ENCODE data around the gene RPL13A.

Gene RPL13A

GRCh38 chr19:49520705-49521319 is 33.4 kb downstream of the RPL13A start:
- H3K9ac ChIP-seq (ENCODE audit: low read depth, low read length) = no peak overlapping the region
- H3K9me3 ChIP-seq (ENCODE audit: insufficient read depth, low read depth, low read length) = no peaks in the 10 kb centered on the region
- no peak overlapping the region for H3K27ac ChIP-seq (ENCODE audit: low read length)
- no peaks in the 10 kb centered on the region for H3K4me1 ChIP-seq (ENCODE audit: insufficient read depth, low read length)
- peaks cover 15% of the 10 kb centered on the region for H3K36me3 ChIP-seq (ENCODE audit: insufficient read depth, low read depth, low read length)
- H3K27me3 ChIP-seq (ENCODE audit: insufficient read depth, low read length) = no peaks in the 10 kb centered on the region
- H3K4me3 ChIP-seq (ENCODE audit: low read length) = no peak overlapping the region

GRCh38 chr19:49524812-49525455 is 37.5 kb downstream of the RPL13A start:
- no peak overlapping the region for H3K4me3 ChIP-seq (ENCODE audit: low read length)
- H3K36me3 ChIP-seq (ENCODE audit: insufficient read depth, low read depth, low read length) = peaks cover 19% of the 10 kb centered on the region
- H3K4me1 ChIP-seq (ENCODE audit: insufficient read depth, low read length) = no peaks in the 10 kb centered on the region
- H3K27ac ChIP-seq (ENCODE audit: low read length) = no peak overlapping the region
- H3K27me3 ChIP-seq (ENCODE audit: insufficient read depth, low read length) = peaks cover 7% of the 10 kb centered on the region; the same call in 1 of the 2 replicates
- no peak overlapping the region for H3K9ac ChIP-seq (ENCODE audit: low read depth, low read length)
- no peaks in the 10 kb centered on the region for H3K9me3 ChIP-seq (ENCODE audit: insufficient read depth, low read depth, low read length)

- H3K27me3 ChIP-seq (ENCODE audit: insufficient read depth, low read length) = peaks cover 7% of the 10 kb centered on the region; the same call in 1 of the 2 replicates
- H3K9ac ChIP-seq (ENCODE audit: low read depth, low read length) = peak overlapping the region; percentile 57; the same call in 1 of the 2 replicates
- H3K9me3 ChIP-seq (ENCODE audit: insufficient read depth, low read depth, low read length) = no peaks in the 10 kb centered on the region
- no peak overlapping the region for H3K27ac ChIP-seq (ENCODE audit: low read length)
- peak overlapping the region; percentile 68 for H3K4me3 ChIP-seq (ENCODE audit: low read length)
- H3K36me3 ChIP-seq (ENCODE audit: insufficient read depth, low read depth, low read length) = 0 out of 2 replicates have a peak, but pooled peaks cover 10% of the 10 kb centered on the region
- H3K4me1 ChIP-seq (ENCODE audit: insufficient read depth, low read length) = no peaks in the 10 kb centered on the region
Observed at GRCh38 chr19:49528211-49528771, 40.9 kb downstream of the RPL13A start.

- no peaks in the 10 kb centered on the region for H3K9me3 ChIP-seq (ENCODE audit: insufficient read depth, low read depth, low read length)
- H3K27ac ChIP-seq (ENCODE audit: low read length) = no peak overlapping the region
- H3K4me3 ChIP-seq (ENCODE audit: low read length) = no peak overlapping the region
- no peak overlapping the region for H3K9ac ChIP-seq (ENCODE audit: low read depth, low read length)
- H3K4me1 ChIP-seq (ENCODE audit: insufficient read depth, low read length) = no peaks in the 10 kb centered on the region
- 0 out of 2 replicates have a peak, but pooled peaks cover 5% of the 10 kb centered on the region for H3K36me3 ChIP-seq (ENCODE audit: insufficient read depth, low read depth, low read length)
- peaks cover 17% of the 10 kb centered on the region for H3K27me3 ChIP-seq (ENCODE audit: insufficient read depth, low read length)
Observed at GRCh38 chr19:49530708-49531107, 43.3 kb downstream of the RPL13A start.

- no peak overlapping the region for H3K9ac ChIP-seq (ENCODE audit: low read depth, low read length)
- H3K27me3 ChIP-seq (ENCODE audit: insufficient read depth, low read length) = peaks cover 10% of the 10 kb centered on the region
- H3K36me3 ChIP-seq (ENCODE audit: insufficient read depth, low read depth, low read length) = no peaks in the 10 kb centered on the region
- H3K4me3 ChIP-seq (ENCODE audit: low read length) = peak overlapping the region; percentile 79
- no peaks in the 10 kb centered on the region for H3K4me1 ChIP-seq (ENCODE audit: insufficient read depth, low read length)
- H3K9me3 ChIP-seq (ENCODE audit: insufficient read depth, low read depth, low read length) = no peaks in the 10 kb centered on the region
- no peak overlapping the region for H3K27ac ChIP-seq (ENCODE audit: low read length)
Observed at GRCh38 chr19:49533551-49534488, 46.4 kb downstream of the RPL13A start.

- peak overlapping the region; percentile 79 for H3K4me3 ChIP-seq (ENCODE audit: low read length)
- H3K36me3 ChIP-seq (ENCODE audit: insufficient read depth, low read depth, low read length) = peaks cover 4% of the 10 kb centered on the region; the same call in 1 of the 2 replicates
- no peaks in the 10 kb centered on the region for H3K9me3 ChIP-seq (ENCODE audit: insufficient read depth, low read depth, low read length)
- H3K27ac ChIP-seq (ENCODE audit: low read length) = no peak overlapping the region
- no peaks in the 10 kb centered on the region for H3K4me1 ChIP-seq (ENCODE audit: insufficient read depth, low read length)
- peaks cover 10% of the 10 kb centered on the region for H3K27me3 ChIP-seq (ENCODE audit: insufficient read depth, low read length)
- H3K9ac ChIP-seq (ENCODE audit: low read depth, low read length) = no peak overlapping the region
Observed at GRCh38 chr19:49534632-49535385, 47.4 kb downstream of the RPL13A start.

GRCh38 chr19:49536921-49537462 is 49.6 kb downstream of the RPL13A start:
- H3K4me3 ChIP-seq (ENCODE audit: low read length) = no peak overlapping the region
- H3K36me3 ChIP-seq (ENCODE audit: insufficient read depth, low read depth, low read length) = peaks cover 4% of the 10 kb centered on the region; the same call in 1 of the 2 replicates
- no peak overlapping the region for H3K27ac ChIP-seq (ENCODE audit: low read length)
- peaks cover 10% of the 10 kb centered on the region for H3K27me3 ChIP-seq (ENCODE audit: insufficient read depth, low read length)
- H3K4me1 ChIP-seq (ENCODE audit: insufficient read depth, low read length) = no peaks in the 10 kb centered on the region
- no peaks in the 10 kb centered on the region for H3K9me3 ChIP-seq (ENCODE audit: insufficient read depth, low read depth, low read length)
- H3K9ac ChIP-seq (ENCODE audit: low read depth, low read length) = no peak overlapping the region

GRCh38 chr19:49538643-49539042 is 51.2 kb downstream of the RPL13A start:
- Histone ChIP-seq H3K36me3 (ENCODE audit: insufficient read depth, low read depth, low read length) (peaks cover 4% of the 10 kb centered on the region; the same call in 1 of the 2 replicates), H3K9ac (ENCODE audit: low read depth, low read length) (no peak overlapping the region), H3K9me3 (ENCODE audit: insufficient read depth, low read depth, low read length) (no peaks in the 10 kb centered on the region), H3K27ac (ENCODE audit: low read length) (no peak overlapping the region), H3K27me3 (ENCODE audit: insufficient read depth, low read length) (peaks cover 10% of the 10 kb centered on the region), H3K4me1 (ENCODE audit: insufficient read depth, low read length) (no peaks in the 10 kb centered on the region), H3K4me3 (ENCODE audit: low read length) (no peak overlapping the region)

GRCh38 chr19:49539192-49539952 is 52.0 kb downstream of the RPL13A start:
- H3K36me3 ChIP-seq (ENCODE audit: insufficient read depth, low read depth, low read length) = peaks cover 4% of the 10 kb centered on the region; the same call in 1 of the 2 replicates
- no peaks in the 10 kb centered on the region for H3K4me1 ChIP-seq (ENCODE audit: insufficient read depth, low read length)
- no peak overlapping the region for H3K27ac ChIP-seq (ENCODE audit: low read length)
- peaks cover 7% of the 10 kb centered on the region for H3K27me3 ChIP-seq (ENCODE audit: insufficient read depth, low read length)
- no peaks in the 10 kb centered on the region for H3K9me3 ChIP-seq (ENCODE audit: insufficient read depth, low read depth, low read length)
- no peak overlapping the region for H3K9ac ChIP-seq (ENCODE audit: low read depth, low read length)
- H3K4me3 ChIP-seq (ENCODE audit: low read length) = no peak overlapping the region
